D721Med (cell line): Measurements from ENCODE around the gene USP24.

ENCODE experiments used
- DNase-seq: peaks from one replicate; pipeline ENCODE4 v3.0.0; 2011; ENCODE audit warnings: low spot score; ENCODE audit not compliant: insufficient read length
- FAIRE-seq: peaks from 2 replicates; lab custom pipeline; 2011; peaks lifted over from hg19 to GRCh38; lab: Jason Lieb, UNC
- TF ChIP-seq, protein P1 (sequence below): IDR thresholded peaks from 2 replicates; pipeline ENCODE4 v1.5.1; 2012; ENCODE audit warnings: mild to moderate bottlenecking, control low read depth; ENCODE audit not compliant: insufficient read depth; ENCODE audit errors: missing control alignments

The USP24 gene

GRCh38 chr1:55067022-55067778, 148.0 kb downstream of the USP24 start:
- DNase-seq (no peak), FAIRE-seq (no peak)
- TF ChIP-seq, protein P1, sequence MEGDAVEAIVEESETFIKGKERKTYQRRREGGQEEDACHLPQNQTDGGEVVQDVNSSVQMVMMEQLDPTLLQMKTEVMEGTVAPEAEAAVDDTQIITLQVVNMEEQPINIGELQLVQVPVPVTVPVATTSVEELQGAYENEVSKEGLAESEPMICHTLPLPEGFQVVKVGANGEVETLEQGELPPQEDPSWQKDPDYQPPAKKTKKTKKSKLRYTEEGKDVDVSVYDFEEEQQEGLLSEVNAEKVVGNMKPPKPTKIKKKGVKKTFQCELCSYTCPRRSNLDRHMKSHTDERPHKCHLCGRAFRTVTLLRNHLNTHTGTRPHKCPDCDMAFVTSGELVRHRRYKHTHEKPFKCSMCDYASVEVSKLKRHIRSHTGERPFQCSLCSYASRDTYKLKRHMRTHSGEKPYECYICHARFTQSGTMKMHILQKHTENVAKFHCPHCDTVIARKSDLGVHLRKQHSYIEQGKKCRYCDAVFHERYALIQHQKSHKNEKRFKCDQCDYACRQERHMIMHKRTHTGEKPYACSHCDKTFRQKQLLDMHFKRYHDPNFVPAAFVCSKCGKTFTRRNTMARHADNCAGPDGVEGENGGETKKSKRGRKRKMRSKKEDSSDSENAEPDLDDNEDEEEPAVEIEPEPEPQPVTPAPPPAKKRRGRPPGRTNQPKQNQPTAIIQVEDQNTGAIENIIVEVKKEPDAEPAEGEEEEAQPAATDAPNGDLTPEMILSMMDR = no peak

DNA sequence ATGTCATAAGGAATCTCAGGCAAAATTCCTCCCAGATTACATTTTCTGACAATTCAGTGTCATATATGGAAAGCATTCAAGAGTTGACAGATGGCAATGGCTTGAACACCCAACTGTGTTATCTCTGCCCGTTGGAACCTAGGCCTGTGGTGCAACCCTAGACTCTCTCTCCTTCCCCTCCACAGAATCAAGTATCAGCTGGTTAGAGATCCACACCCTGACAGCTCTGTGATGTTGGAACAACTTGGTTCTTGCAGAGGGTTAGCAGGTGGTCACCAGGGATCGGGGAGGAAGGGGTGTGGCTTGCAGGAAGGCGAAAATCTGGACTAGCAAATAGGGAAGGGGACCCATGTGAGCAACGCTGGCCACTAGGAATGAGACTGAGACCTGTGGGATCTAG, 149.5 kb downstream of the USP24 start:
- TF ChIP-seq, protein P1 = no peak
- DNase-seq (no peak), FAIRE-seq (no peak)

DNA sequence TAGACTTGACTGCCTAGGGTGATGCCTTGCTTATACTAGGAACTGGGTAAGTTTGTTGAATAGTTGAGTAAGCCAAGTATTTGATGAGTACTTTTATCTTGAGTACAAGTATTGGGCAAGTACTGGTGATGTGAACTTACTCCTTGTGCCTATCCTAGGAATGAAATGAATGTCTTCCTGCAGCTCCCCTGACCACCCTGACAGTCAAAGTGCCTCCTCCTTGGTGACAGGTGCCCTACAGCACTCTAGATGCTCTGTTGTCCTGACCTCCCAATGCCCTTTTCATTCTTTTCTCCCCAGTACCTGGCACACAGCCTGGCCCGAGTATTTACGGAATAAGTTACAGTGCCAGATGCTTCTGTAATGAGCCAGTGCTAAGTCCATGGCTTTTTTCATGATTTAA, 150.3 kb downstream of the USP24 start:
- FAIRE-seq (no peak), DNase-seq (no peak)
- TF ChIP-seq, protein P1 = no peak

DNA sequence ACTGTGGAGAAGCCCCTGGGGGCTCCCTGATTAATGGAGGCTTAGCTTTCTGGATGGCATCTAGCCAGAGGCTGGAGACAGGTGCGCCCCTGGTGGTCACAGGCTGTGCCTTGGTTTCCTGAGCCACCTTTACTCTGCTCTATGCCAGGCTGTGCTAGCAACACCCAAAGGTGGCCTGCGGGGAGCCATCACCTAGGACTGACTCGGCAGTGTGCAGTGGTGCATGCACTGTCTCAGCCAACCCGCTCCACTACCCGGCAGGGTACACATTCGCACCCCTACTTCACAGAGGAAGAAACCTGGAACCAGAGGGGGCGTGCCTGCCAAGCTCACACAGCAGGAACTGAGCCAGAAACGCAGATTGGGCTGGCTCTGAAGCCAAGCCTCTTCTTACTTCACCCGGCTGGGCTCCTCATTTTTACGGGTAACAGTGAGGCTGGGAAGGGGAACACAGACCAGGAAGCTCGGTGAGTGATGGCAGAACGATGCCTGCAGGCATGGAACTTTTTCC, 151.0 kb downstream of the USP24 start:
- FAIRE-seq = no peak
- DNase-seq = no peak
- TF ChIP-seq, protein P1 = peak; percentile 37

DNA sequence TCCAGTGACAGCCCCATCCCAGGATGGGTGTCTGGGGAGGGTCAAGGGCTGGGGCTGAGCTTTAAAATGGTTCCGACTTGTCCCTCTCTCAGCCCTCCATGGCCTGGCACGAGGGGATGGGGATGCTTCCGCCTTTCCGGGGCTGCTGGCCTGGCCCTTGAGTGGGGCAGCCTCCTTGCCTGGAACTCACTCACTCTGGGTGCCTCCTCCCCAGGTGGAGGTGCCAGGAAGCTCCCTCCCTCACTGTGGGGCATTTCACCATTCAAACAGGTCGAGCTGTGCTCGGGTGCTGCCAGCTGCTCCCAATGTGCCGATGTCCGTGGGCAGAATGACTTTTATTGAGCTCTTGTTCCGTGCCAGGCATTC, 151.6 kb downstream of the USP24 start:
- TF ChIP-seq, protein P1 = no peak
- FAIRE-seq = no peak
- DNase-seq = no peak

DNA sequence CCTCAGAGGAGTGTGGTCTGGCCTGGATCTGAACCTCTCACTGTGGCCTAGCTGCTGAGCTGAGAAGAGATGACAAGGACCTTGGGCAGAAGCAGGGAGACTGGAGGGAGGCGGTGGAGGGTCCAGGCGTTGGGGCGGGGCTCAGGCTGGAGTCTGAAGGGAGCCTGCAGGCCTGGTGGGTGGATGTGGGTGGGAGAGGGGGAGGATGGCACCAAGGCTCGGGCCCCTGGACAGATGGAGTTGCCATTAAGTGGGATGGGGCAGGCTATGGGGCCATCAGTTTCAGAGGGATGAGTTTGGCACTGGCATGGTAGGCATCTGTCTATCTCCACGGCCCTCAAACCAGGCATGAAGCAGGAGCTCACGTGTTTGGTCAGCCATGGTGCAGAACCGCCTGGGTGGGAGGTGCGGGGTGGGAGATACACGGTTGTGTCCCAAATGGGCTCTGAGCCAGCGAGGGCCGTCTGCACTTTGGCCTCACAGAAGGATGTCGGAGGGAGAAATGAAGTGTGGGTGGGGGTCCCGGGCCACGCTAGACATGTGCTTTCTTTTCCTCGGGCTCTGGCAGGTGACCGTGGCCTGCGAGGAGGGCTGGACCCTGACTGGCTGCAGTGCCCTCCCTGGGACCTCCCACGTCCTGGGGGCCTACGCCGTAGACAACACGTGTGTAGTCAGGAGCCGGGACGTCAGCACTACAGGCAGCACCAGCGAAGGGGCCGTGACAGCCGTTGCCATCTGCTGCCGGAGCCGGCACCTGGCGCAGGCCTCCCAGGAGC, 152.2 kb downstream of the USP24 start:
- DNase-seq (no peak), FAIRE-seq (no peak)
- TF ChIP-seq, protein P1 = no peak
